Stimulated activated CD4-positive, alpha-beta T cell treated with anti-CD3 and anti-CD28 coated beads, Interleukin-2, amount 100 ng/mL, for 48 hours (primary cell): ENCODE measurements around the gene WIPI1.
"Not testable (repeated sequence)": the region's sequence is repeated elsewhere in the genome, so short reads cannot be mapped to it uniquely, and the experiment has no call there.

Experiments
- DNase-seq, 2 donors: peaks; one replicate each; pipeline ENCODE4 v3.0.0-alpha.2; 2020

WIPI1 gene

DNA sequence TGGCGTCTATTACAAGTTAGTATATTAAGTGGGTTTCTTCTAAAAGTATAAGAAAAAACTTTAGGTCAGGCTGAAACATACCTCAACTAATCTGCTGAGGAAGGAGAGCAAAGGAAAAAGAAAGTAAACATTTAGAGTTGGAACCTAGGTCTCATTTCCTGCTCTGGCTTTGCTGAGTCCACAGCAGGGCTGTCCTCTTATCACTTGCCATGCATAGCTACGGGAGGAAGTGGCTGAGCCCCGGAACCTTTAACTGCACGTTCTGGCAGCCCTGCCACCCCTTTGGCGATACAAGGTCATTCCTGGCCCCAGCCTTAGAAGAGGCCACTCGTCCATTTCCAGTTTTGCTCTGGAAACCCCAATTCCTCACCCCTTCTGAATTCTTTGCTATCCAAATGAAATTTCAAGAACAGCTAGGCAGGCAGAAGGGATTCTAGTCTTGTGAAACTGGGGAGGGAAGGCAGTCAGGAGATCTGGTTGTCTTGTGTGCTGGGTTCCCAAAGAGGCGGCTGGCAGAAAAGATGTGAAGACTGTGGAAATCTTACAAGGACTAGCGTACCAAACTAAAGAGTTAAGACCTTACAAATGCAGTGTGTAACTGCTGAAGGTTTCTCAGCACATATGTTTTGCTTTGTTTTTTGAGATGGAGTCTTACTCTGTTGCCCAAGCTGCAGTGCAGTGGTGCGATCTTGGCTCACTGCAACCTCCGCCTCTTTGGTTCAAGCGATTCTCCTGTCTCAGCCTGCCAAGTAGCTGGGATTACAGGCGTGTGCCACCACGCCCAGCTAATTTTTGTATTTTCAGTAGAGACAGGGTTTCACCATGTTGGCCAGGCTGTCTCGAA lies 19.1 kb downstream of the WIPI1 start:
- no peak for DNase-seq

GRCh38 chr17:68435876-68436842 lies 21.1 kb downstream of the WIPI1 start:
- peak; percentile 79 to 83 for DNase-seq

DNA sequence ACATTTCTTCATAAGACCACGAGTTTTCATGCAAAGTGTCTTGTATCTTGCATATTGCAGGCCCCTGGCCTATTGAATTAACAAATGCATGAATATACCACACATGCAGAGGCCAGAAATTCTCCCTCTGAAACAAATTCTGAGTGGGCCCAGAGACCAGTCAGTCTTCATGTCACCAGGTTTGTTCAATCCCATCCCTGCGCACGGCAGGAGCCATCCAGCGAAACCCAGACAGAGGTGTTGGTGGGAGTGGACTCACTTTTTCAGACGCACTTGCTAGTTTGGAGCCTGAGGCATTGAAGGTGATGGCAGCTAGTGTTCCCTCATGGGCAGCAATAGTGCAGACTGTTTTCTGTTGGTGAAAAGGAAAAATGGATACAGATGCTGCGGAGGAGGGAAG lies 21.9 kb downstream of the WIPI1 start:
- DNase-seq: no peak

- DNase-seq: no peak
These were observed 23.3 kb downstream of the WIPI1 start for GRCh38 chr17:68433911-68434508.

DNA sequence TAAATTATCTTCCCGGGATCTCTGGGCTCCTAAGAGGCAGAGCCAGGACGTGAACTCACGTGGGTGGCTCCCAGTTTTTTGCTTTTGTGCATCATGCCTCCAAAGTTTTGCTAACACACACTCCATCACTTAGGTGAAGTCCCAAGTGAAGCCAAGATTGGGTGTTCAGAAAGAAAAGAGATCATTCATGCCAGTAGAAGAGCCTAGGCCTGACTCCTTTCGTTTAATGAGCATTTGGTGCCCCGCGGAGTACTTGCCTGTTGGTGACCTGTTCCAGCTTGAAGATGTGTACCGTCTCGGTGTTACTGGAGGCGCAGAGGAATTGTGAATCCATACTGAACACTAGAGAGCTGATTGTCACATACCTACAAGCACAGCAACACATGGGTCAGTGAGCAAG lies 24.1 kb downstream of the WIPI1 start:
- no peak for DNase-seq

GRCh38 chr17:68432086-68432864 lies 25.0 kb downstream of the WIPI1 start:
- no peak for DNase-seq

DNA sequence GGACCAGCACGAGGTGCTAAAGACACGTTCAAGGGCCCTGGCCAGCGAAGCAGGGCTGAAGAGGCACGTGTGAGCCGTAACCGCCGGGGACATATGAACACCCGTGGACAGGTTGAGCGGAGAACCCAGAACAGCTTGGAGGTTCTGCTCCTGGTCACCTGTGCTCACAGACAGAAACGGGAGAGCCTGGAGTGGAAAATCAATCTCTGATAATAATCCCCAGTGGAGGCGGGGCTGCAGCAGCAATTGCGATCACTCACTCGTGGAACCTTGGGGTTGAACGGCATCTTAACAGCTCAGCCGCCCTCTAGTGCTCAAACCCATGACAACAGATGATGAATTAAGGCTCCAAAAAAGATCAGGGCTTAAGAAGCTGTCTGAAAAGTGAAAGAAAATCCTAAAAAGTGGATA lies 25.6 kb downstream of the WIPI1 start:
- DNase-seq: peak in 1 of 2 donors; percentile 27

DNA sequence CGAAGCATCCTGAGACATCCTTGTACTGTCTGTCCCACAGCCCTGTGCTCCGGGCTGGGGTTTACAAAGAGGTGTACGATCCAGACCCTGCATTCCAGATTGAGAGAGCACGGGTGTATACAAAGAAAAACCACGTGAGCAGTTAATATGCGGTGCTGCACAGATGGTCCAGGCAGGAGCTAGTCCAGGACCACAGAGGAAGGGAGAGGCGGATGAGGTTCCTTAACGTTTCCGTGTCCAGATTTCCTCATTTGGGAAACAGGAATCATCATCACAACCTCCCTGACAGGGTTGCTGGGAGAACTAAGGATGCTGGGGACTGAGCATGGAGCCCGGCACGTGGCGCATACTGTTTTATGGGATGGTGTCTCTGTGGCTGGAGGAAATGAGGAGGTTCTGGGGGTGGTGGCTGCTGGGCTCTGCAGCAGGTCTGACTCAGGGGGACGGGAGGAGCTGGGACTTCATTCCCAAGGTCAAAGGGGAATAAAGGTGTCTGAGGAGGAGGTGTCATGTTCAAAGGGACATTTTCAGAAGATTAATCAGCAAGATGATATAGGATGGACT lies 26.2 kb downstream of the WIPI1 start:
- no peak for DNase-seq

GRCh38 chr17:68429881-68430280 lies 27.4 kb downstream of the WIPI1 start:
- DNase-seq: no peak

- DNase-seq: no peak
These were observed 28.7 kb downstream of the WIPI1 start for GRCh38 chr17:68428498-68429172.

GRCh38 chr17:68427575-68427974 lies 29.7 kb downstream of the WIPI1 start:
- no peak for DNase-seq

DNA sequence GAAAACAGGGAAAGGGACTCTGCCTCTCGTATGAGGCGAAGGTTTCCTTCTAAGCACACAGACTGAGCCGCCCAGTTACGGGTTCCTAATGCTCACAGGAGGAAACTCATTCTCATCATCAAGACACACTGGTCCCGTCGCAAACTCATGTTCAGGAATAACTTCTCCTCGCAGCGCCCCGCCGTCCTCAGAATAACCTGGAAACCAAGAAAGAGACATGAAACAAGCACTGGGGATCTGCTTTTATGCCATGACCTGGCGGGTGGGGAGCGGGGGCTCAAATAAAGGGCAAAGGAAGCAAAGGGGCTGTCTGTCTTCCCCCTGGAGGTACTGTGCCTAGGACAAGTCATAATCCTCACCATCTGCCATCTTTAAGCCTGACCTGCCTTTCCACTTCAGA lies 31.3 kb downstream of the WIPI1 start:
- no peak for DNase-seq

GRCh38 chr17:68424861-68425260 lies 32.4 kb downstream of the WIPI1 start:
- DNase-seq: no peak

DNA sequence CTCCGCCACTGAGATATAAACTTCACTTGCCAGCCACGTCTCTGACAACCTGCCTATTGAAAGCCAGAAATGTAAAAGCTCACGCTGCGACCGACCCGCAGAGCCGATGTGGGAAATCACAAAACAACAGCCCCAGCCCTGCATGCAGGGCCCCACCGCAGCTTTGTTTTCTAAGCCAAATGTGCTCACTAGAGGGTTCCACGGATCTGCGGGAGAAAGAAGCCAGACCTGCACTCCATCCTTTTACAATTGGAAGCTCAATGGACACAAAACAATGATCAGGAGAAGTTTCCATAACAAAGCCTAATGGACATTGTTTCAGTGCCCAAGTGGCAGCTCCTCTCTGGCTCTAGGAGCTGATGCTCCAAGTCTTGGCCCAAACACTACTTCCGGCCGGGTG lies 33.1 kb downstream of the WIPI1 start:
- DNase-seq: no peak

GRCh38 chr17:68423251-68423650 lies 34.0 kb downstream of the WIPI1 start:
- DNase-seq: no peak

- no peak for DNase-seq
These were observed 34.5 kb downstream of the WIPI1 start for GRCh38 chr17:68422821-68423220.

- no peak for DNase-seq
These were observed 35.8 kb downstream of the WIPI1 start for GRCh38 chr17:68421486-68421885.

- DNase-seq: no peak
These were observed 37.2 kb downstream of the WIPI1 start for GRCh38 chr17:68420065-68420464.

DNA sequence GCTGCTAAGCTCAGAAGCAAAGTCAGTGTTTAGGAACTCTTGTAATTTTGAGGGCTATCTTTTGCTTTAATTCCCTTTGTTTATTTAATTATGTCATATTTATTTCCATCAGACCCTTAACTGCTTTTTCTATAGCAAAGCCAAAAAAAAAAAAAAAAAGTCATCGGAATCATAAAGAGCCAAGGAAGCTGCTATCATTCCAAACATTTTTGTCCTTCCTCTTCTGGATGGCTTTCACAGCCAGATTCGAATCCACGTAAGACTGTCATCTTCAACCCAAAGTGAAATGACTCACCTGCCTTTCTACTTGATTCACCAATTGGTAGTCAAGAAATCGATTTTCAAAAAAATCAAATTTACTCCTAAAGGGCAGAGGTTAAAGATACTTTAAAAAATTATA lies 38.4 kb downstream of the WIPI1 start:
- DNase-seq: no peak

DNA sequence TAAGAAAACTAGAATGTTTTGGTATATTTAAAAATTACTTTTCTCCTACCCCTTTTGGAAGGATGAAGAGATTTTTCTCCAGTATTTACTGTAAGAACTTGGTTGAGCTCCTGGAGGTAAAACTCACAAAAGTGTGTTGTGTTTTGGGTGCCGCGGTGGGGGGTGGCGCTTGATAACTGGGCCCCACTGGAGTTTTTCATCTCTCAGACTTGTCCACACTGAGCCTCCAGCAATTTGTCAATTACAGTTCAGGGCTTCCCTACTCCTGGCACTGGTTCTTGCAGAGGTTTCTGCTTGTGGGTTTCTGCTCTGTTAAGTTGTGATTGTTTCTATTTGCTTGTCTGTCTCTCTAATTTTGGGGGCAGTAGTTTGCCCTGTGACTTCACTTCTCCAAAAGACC lies 40.0 kb downstream of the WIPI1 start:
- DNase-seq: no peak

GRCh38 chr17:68414901-68415300 lies 42.4 kb downstream of the WIPI1 start:
- not testable (repeated sequence) for DNase-seq
